ENCODE data around the gene ADAMTS9. TPM values are rescaled to one million over a fixed set of nuclear protein-coding genes. Genes with fewer than 3 reads are reported as not detected.

The ADAMTS9 gene
- total RNA-seq, 2 experiments from 2014 or later, result not detected

- Mint-ChIP-seq H3K9me3 (no peaks in the 10 kb centered on the region), H3K36me3 (ENCODE audit: low read depth) (no peaks in the 10 kb centered on the region), H3K27ac (no peak overlapping the region), H3K4me1 (ENCODE audit: low read depth) (no peaks in the 10 kb centered on the region), H3K27me3 (no peaks in the 10 kb centered on the region), H3K4me3 (no peak overlapping the region)
- DNase-seq (no peak), ATAC-seq (ENCODE audit: poor library complexity) (no peak)
- ChIA-PET POLR2A (no interaction called here), CTCF (no interaction called here)
- no peaks in the 10 kb centered on the region for H3K27me3 ChIP-seq (ENCODE audit: control insufficient read depth in 1 of 2, insufficient read depth in 2 of 2, low read length in 2 of 2)
- no peak for TF ChIP-seq CTCF (IDR thresholded peaks at IDR 0.05)
- H3K9me3 ChIP-seq (ENCODE audit: control insufficient read depth in 1 of 2, insufficient read depth in 1 of 2, low read length in 2 of 2), result no peaks in the 10 kb centered on the region
- intact Hi-C loops (cut with DNase I, micrococcal nuclease), result no loop called here
- no peak overlapping the region for H3K4me3 ChIP-seq (ENCODE audit: low read length)
- no peak overlapping the region for H3K27ac ChIP-seq (ENCODE audit: low read depth in 1 of 2, low read length in 2 of 2)
- no peaks in the 10 kb centered on the region for H3K4me1 ChIP-seq (ENCODE audit: insufficient read depth, low read length)
- no peaks in the 10 kb centered on the region for H3K36me3 ChIP-seq (ENCODE audit: insufficient read depth, low read length)
Measured at GRCh38 chr3:64648927-64649906, 38.6 kb downstream of the ADAMTS9 start.

DNA sequence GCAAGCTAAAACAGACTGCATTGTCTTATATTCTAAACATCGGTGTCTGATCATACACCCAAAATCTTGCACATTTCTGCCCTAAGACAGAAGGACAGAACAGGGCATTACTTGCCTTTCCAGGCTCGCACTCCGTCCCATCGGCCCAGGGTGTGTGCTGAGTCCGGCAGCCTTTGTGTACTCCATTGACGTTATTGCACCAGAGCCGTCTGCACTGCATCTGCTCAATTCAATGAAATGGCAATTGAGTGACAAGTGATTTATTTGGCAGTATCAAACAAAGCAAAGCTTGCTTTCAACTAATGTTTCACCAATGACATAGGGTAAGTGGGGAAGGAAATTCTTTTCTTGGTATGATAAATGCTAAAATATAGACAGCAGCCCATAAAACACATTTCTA, 40.0 kb downstream of the ADAMTS9 start:
- no peak overlapping the region for H3K27ac Mint-ChIP-seq
- no peaks in the 10 kb centered on the region for H3K27me3 Mint-ChIP-seq
- DNase-seq (no peak), ATAC-seq (ENCODE audit: poor library complexity) (no peak)
- Histone ChIP-seq H3K27me3 (ENCODE audit: control insufficient read depth in 1 of 2, insufficient read depth in 2 of 2, low read length in 2 of 2) (no peaks in the 10 kb centered on the region), H3K27ac (ENCODE audit: low read depth in 1 of 2, low read length in 2 of 2) (no peak overlapping the region), H3K9me3 (ENCODE audit: control insufficient read depth in 1 of 2, insufficient read depth in 1 of 2, low read length in 2 of 2) (no peaks in the 10 kb centered on the region), H3K36me3 (ENCODE audit: insufficient read depth, low read length) (no peaks in the 10 kb centered on the region), H3K4me1 (ENCODE audit: insufficient read depth, low read length) (no peaks in the 10 kb centered on the region), H3K4me3 (ENCODE audit: low read length) (no peak overlapping the region)
- H3K4me3 Mint-ChIP-seq, result no peak overlapping the region
- CTCF ChIA-PET, result no interaction called here
- POLR2A ChIA-PET, result no interaction called here
- H3K36me3 Mint-ChIP-seq (ENCODE audit: low read depth), result no peaks in the 10 kb centered on the region
- no peaks in the 10 kb centered on the region for H3K4me1 Mint-ChIP-seq (ENCODE audit: low read depth)
- intact Hi-C loops (cut with DNase I, micrococcal nuclease), result no loop called here
- TF ChIP-seq CTCF (IDR thresholded peaks at IDR 0.05), result no peak
- H3K9me3 Mint-ChIP-seq, result no peaks in the 10 kb centered on the region

GRCh38 chr3:64645243-64645642, 42.6 kb downstream of the ADAMTS9 start:
- H3K9me3 ChIP-seq (ENCODE audit: control insufficient read depth in 1 of 2, insufficient read depth in 1 of 2, low read length in 2 of 2), result peaks cover 0 to 4% of the 10 kb centered on the region in 2 experiments
- no peak overlapping the region for H3K4me3 ChIP-seq (ENCODE audit: low read length)
- ChIA-PET POLR2A (no interaction called here), CTCF (no interaction called here)
- Mint-ChIP-seq H3K27me3 (no peaks in the 10 kb centered on the region), H3K27ac (no peak overlapping the region), H3K4me1 (ENCODE audit: low read depth) (no peaks in the 10 kb centered on the region), H3K9me3 (no peaks in the 10 kb centered on the region), H3K36me3 (ENCODE audit: low read depth) (no peaks in the 10 kb centered on the region), H3K4me3 (no peak overlapping the region)
- DNase-seq, result no peak
- H3K4me1 ChIP-seq (ENCODE audit: insufficient read depth, low read length), result no peaks in the 10 kb centered on the region
- no peaks in the 10 kb centered on the region for H3K36me3 ChIP-seq (ENCODE audit: insufficient read depth, low read length)
- no peak overlapping the region for H3K27ac ChIP-seq (ENCODE audit: low read depth in 1 of 2, low read length in 2 of 2)
- intact Hi-C loops (cut with DNase I, micrococcal nuclease), result no loop called here
- H3K27me3 ChIP-seq (ENCODE audit: control insufficient read depth in 1 of 2, insufficient read depth in 2 of 2, low read length in 2 of 2), result no peaks in the 10 kb centered on the region
- ATAC-seq (ENCODE audit: poor library complexity), result no peak
- no peak for TF ChIP-seq CTCF (IDR thresholded peaks at IDR 0.05)

All from CD4-positive, alpha-beta T cell (primary cell).